Endothelial cell of umbilical vein (primary cell): ENCODE results near the gene CFL2.

Experiments used
- EZH2 ChIP-seq: IDR thresholded peaks from 2 replicates; pipeline ENCODE4 v1.6.1; 2012; ENCODE audit warnings: borderline replicate concordance, low read depth, mild to moderate bottlenecking, moderate library complexity, low read length, inconsistent platforms; ENCODE audit not compliant: severe bottlenecking
- MYC ChIP-seq: IDR thresholded peaks from one replicate; pipeline ENCODE4 v1.6.1; 2011; ENCODE audit warnings: mild to moderate bottlenecking, low read depth, low read length
- POLR2A ChIP-seq: IDR thresholded peaks from 2 replicates; pipeline ENCODE4 v1.6.1; 2012; ENCODE audit warnings: low read depth, mild to moderate bottlenecking, control low read depth, low read length
- POLR2AphosphoS5 ChIP-seq: IDR thresholded peaks from 2 replicates; pipeline ENCODE4 v1.6.1; 2012; ENCODE audit warnings: low read depth, mild to moderate bottlenecking, control low read depth, low read length, moderate library complexity; ENCODE audit not compliant: insufficient read depth
- TF ChIP-seq, protein P1 (sequence below): IDR thresholded peaks from 2 replicates; pipeline ENCODE4 v1.6.1; 2011; ENCODE audit not compliant: insufficient read depth, insufficient read length
- TF ChIP-seq, protein P2 (sequence below), 2 donors: IDR thresholded peaks; 1 replicate in 1 of 2; 2 replicates in 1 of 2; pipeline ENCODE4 v1.5.1; 2011; ENCODE audit warnings: low read length in 2 of 2, mild to moderate bottlenecking in 2 of 2, moderate library complexity in 2 of 2, control low read depth in 1 of 2, inconsistent platforms in 1 of 2, low read depth in 1 of 2; ENCODE audit not compliant: insufficient read depth in 1 of 2; ENCODE audit errors: extremely low read depth in 1 of 2

DNA sequence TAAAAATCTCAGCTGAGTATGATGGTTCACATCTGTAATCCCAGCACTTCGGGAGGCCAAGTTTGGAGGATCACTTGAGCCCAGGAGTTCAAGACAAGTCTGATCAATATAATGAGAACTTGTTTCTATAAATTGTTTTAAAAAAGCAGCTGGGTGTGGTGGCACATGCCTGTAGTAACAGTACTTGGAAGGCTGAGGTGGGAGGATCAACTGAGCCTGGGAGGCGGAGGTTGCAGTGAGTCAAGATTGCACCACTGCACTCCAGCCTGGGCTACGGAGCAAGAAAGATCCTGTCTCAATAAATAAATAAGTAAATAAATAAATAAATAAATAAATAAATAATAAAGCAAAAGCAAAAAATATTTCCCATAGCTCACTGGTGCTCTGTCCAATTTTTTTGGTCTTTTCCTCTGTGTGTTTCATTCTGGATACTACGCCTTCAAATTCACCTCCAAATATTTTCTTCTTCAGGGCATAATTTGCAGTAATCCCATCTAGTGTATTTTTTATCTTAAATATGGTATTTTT, 51.8 kb downstream of the CFL2 start:
- TF ChIP-seq, protein P1, sequence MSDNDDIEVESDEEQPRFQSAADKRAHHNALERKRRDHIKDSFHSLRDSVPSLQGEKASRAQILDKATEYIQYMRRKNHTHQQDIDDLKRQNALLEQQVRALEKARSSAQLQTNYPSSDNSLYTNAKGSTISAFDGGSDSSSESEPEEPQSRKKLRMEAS: no peak
- TF ChIP-seq, protein P2, sequence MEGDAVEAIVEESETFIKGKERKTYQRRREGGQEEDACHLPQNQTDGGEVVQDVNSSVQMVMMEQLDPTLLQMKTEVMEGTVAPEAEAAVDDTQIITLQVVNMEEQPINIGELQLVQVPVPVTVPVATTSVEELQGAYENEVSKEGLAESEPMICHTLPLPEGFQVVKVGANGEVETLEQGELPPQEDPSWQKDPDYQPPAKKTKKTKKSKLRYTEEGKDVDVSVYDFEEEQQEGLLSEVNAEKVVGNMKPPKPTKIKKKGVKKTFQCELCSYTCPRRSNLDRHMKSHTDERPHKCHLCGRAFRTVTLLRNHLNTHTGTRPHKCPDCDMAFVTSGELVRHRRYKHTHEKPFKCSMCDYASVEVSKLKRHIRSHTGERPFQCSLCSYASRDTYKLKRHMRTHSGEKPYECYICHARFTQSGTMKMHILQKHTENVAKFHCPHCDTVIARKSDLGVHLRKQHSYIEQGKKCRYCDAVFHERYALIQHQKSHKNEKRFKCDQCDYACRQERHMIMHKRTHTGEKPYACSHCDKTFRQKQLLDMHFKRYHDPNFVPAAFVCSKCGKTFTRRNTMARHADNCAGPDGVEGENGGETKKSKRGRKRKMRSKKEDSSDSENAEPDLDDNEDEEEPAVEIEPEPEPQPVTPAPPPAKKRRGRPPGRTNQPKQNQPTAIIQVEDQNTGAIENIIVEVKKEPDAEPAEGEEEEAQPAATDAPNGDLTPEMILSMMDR (IDR thresholded peaks at IDR 0.05; ENCODE audit: extremely low read depth in 1 of 2, insufficient read depth in 1 of 2, low read depth in 1 of 2, low read length in 2 of 2): no peak
- no peak for TF ChIP-seq POLR2A
- TF ChIP-seq POLR2AphosphoS5: no peak
- TF ChIP-seq EZH2: no peak
- TF ChIP-seq MYC: no peak
